OCI-LY7 (cell line): ENCODE measurements around the gene HDAC4.

Experiments used
- CTCF ChIP-seq: fragments of 200-600 bp; sonication (generic); conservative IDR thresholded peaks from 2 replicates; pipeline ENCODE4 v1.5.1; 2014; ENCODE audit warnings: mild to moderate bottlenecking, antibody characterized with exemption, low read length, moderate library complexity, mixed read lengths
- EZH2phosphoT487 ChIP-seq: fragments of 200-600 bp; sonication (generic); IDR thresholded peaks from 2 replicates; pipeline ENCODE4 v1.6.1; 2018; ENCODE audit warnings: low read depth, borderline replicate concordance, mild to moderate bottlenecking, mixed run types, antibody characterized with exemption, low read length, moderate library complexity, mixed read lengths

GRCh38 chr2:239250216-239251081 is 150.4 kb downstream of the HDAC4 start:
- TF ChIP-seq CTCF (no peak), EZH2phosphoT487 (no peak)
